NCI-H1105 (cell line): ENCODE data around the gene AP3S1.
"Not testable (repeated sequence)": the region's sequence is repeated elsewhere in the genome, so short reads cannot be mapped to it uniquely, and the experiment has no call there.

Source experiments
- DNase-seq: peaks from one replicate; lab custom pipeline; 2025; lab: John Stamatoyannopoulos, UW

The AP3S1 gene

GRCh38 chr5:115841382-115842088, at the start of gene AP3S1, which contains the start of gene ATG12:
AP3S1 (plus strand) TSS chr5:115841935; CDS start chr5:115842038, 103 bp downstream.
ATG12 (minus strand) TSS chr5:115841565; CDS start chr5:115841552, 13 bp downstream.
- peak; percentile 67 for DNase-seq

DNA sequence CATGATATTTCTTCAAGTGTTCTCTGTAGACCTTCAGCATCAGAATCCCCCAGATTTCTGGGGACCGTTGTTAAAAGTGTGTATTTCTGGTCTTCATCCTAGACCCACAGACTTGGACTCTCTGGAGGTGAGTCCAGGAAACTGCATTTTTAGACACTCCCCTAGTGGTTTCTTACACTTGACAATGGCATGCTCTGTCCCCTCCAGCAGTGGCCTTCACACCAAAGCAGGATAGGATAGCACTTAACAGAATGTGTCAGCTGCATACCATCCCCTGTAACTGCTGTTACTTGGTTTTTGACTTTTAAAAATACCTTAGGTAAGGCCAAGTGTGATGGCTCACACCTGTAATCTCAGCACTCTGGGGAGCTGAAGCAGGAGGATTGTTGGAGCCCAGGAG, 46.0 kb upstream of the AP3S1 start:
- no peak for DNase-seq

DNA sequence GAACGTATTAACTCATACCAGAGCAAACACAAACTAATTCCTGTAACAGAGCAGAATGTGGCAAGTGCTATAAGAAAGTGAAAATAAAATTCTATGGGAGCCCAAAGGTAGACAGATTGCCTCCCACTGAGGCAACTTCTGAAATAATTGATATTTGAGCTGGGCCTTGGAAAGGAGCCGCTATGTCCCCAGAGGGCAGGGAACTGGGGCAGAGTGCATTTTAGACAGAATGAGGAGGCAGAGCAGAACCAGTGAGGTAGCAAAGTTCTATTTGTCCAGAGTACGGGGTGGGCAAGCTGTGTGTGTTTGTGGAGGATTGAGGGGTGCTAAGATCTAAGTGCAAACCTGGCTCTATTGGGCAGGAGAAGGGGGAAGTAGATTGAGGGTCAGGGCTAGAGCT, 45.1 kb upstream of the AP3S1 start:
- DNase-seq = no peak

DNA sequence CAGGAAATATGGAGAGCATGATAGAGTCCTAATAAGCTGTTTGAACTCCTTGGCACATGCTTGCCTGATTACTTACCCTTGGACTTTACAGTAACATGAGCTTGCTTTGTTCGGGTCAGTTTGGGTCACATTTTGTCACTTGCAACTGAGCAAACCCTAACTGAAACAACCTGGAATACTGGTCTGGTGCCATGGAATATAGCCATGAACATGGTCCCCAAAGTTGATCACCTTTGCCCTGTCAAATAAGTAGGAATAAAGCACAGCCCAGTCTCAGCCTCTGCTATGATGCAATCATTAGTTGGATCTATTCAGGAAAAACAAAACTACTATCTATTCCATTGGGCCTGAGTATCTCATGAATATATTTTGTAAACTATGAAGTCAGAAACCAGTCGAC, 43.5 kb upstream of the AP3S1 start:
- no peak for DNase-seq

- no peak for DNase-seq
These were observed 41.6 kb upstream of the AP3S1 start for GRCh38 chr5:115800108-115800507.

DNA sequence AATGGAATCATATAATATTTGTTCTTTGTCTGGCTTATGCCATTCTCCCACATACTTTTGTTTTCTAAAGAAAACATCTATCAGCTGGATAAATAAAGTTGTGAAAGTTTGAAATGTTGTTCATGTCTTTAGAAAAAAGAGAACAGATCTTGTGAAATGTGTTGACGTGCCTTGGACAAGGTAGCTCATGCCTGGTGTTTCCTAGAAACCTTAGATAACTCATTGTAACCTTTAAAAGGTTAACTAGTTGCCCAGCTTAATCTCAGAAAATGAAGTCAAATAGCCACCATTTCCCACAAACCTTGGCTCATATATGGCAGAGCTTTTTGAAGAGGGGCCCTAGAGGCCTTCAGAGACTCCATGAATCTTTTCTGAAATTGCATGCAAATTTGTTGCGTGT, 40.6 kb upstream of the AP3S1 start:
- no peak for DNase-seq

- no peak for DNase-seq
These were observed 39.8 kb upstream of the AP3S1 start for GRCh38 chr5:115801984-115802383.

- DNase-seq = no peak
These were observed 34.6 kb upstream of the AP3S1 start for GRCh38 chr5:115806986-115807653.

- no peak for DNase-seq
These were observed 34.1 kb upstream of the AP3S1 start for GRCh38 chr5:115807654-115808052.

DNA sequence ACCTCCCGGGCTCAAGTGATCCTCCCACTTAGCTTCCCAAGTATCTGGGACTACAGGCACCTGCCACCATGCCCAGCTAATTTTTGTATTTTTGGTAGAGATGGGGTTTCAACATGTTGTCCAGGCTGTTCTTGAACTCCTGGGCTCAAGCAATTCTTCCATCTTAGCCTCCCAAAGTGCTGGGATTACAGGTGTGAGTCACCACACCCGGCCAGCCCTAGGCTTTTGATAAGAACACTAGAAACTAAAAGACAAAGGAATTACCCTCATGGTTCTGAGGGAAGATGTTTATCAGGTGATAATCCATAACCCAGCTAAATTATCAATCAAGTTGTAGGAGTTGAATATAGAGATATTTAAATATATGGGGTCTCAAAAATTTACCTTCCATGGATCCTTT, 33.7 kb upstream of the AP3S1 start:
- DNase-seq = not testable (repeated sequence)

- DNase-seq = no peak
These were observed 31.8 kb upstream of the AP3S1 start for GRCh38 chr5:115809946-115810345.

GRCh38 chr5:115810761-115811160, 31.0 kb upstream of the AP3S1 start:
- DNase-seq = no peak

- no peak for DNase-seq
These were observed 30.3 kb upstream of the AP3S1 start for GRCh38 chr5:115811406-115811805.

DNA sequence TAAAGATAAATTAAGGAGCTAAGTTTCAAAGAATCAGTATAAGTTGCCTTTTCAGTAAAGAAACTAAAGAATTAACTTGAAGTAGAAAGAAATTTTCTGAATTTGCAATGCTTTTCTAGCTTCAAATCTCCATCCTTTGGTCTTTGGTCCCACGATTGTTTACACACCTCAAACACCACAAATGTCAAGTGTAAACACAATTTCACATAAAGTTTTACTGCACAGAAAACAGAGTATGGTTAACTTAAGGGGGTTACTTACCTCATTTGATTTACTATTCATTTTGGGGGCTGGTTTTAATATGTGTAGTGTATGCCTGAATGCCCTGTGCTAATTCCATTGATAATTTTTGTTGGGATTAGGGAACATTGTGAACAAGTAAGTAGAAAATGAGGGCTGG, 29.4 kb upstream of the AP3S1 start:
- DNase-seq = no peak

DNA sequence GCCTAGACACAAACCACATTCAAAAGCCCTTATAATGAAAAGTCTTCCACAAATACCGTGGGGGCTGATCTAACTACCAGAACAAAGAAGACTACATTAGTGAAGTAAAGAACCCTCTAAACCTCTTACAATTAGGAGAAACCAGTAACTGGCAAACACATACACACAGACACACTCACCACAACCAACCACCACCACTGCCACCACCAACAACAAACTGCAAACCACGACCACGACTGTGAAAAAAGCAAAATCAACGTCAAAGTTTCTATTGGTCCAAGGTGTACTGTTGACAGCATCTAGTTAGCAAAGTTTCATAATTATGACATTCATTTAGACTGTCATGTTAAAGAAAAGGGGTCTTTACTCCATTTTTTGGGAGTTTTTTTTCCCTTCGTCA, 28.0 kb upstream of the AP3S1 start:
- no peak for DNase-seq

DNA sequence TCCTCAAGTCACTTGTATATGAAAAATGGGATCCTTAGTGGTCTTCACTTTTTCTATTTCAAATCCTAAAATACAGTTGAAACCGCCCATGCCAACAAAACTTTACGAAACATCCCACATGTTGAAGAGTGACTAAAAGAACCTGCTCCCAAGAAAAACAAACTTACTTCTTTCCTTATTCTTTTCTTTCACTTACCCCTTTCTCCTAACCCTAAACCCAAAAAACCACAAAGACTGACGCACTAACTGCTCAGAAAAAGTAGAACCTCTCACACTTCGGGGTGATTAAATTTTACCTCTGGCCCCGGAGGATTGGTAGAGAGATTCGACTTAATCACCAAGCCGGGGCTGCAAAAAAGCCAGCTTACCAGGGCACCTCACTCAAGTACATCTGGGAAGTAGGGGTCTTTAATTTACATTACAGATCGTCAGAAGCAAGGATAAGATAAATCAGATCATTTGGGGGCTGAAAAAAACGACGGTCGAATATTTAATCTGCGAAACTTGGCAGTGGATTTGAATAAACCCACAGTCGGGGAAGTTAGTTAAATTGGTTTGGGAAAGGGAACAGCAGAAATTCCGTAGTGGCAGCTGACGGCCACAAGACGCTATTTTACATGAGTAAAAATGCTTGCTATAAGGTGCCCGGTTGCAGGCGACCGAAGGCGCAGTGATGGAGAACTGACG, 26.6 kb upstream of the AP3S1 start:
- no peak for DNase-seq

DNA sequence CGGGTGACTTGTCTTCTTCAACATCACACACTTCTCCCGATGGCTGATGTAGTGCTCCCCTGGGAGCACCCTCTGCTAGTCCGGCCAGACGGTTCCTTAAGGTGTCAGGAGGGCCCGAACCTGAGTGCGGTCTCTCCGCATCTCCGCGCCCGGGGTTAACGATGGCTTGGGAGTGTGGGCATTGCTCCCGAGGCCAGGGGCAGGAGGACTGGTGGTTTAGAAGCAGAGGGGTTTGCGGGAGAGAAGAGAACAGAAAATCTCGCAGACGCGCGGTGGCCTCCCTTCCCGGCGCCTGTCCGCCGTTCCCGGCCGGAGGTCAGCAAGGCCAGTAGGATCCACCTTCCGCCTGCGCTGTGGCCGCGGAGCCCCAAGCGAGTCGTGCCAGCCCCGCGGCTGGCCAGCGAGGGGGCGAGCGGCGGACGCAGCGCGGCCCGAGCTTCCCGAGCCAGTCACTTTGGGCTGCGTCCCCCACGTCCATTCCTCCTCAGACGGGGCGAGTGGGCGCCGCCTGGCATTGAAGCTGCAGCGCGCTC, 26.0 kb upstream of the AP3S1 start:
- DNase-seq = no peak

DNA sequence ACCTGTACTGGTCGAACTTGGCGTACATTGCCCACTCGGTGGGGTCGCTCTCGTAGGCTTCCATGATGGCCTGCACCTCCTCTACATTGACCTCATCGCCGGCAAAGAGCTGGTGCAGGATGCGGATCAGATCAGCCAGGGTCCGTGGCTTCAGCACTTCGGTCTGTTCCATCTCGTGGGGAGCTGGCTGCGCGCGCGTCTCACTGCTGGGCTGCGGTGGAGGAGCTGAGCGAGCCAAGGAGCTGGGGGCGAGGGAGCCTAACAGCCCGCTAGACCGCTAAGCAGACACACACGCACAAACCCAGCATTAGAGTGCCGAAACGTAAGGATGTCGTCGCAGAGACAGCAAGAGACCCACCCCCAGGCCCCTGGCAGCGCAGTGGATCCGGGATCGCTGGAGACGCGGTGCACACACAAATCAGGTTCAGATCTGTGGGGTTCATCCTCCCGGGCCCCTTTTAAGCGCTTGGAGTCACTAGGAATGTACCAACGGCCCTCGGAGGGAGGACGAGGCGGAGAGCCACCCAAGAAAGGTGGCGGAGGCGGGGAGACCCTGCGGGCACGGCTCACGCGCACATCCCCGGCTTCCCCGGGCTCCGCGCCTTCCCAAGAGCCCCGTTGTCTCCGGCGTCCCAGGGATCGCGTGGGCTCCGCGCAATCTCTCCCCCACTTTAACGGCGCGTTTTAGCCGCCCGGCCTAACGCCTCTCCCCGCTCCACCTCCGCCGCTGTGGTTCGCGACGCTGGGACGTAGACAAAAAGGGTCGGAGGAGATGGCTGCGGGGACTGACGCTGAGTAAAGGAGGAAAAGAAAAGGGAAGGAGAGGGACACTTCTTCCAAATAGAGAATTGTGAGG, 25.3 kb upstream of the AP3S1 start, which contains the start of gene CDO1:
Gene CDO1 (minus strand): TSS at position 434 of the 856 bp plus-strand sequence. CDS start 262 bp downstream, at position 172.
- no peak for DNase-seq

- DNase-seq = no peak
These were observed 24.3 kb upstream of the AP3S1 start for GRCh38 chr5:115817386-115817785.

- DNase-seq = no peak
These were observed 22.9 kb upstream of the AP3S1 start for GRCh38 chr5:115818821-115819220.

DNA sequence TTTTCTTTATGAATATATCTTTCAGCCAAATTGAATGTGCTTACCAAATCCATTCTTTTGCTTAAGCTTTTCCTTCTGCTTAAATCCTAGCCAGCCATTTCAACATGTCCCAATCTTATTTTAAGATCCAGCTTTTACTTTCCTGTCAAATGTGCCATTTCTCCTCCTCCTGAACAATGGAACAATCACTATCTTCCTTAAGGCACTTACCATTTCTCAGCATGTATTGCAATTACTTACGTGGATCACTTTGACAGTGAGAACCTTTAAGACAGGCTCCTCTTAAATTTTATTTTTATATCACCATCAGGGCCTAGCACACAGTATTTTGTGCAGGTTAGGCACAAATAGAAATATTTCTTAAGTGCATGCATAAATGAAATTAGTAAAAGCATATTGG, 20.9 kb upstream of the AP3S1 start:
- no peak for DNase-seq

DNA sequence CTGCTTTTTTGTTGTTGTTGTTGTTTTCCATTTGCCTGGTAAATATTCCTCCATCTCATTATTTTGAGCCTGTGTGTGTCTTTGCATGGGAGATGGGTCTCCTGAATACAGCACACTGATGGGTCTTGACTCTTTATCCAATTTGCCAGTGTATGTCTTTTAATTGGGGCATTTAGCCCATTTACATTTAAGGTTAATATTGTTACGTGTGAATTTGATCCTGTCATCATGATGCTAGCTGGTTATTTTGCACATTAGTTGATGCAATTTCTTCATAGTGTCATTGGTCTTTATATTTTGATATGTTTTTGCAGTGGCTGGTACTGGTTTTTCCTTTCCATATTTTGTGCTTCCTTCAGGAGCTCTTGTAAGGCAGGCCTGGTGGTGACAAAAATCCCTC, 16.8 kb upstream of the AP3S1 start:
- not testable (repeated sequence) for DNase-seq
